ENCODE measurements around the gene SAFB2.

SAFB2 gene

DNA sequence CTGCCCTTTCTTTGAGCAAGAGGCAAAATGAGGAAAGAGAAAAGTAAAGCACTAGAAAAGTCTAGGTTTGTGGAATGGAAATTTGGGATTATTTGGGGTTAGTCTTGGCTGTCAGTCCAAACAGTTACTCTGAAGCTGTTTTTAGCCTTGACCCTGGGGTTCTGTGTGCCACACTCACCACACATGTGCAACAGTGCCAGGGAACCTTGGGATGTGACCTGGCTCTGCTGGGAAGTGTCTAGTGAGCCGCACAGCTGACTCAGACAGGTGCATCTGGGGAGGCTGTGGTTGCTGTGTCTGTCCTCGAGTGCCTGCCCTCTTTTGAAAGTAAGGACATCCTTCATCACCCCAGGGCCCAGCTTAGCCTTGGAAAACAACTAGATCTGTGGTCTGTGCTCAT lies 41.9 kb upstream of the SAFB2 start:
- no peak for DNase-seq (ENCODE audit: insufficient read length, low spot score)
- TF ChIP-seq, protein P1, sequence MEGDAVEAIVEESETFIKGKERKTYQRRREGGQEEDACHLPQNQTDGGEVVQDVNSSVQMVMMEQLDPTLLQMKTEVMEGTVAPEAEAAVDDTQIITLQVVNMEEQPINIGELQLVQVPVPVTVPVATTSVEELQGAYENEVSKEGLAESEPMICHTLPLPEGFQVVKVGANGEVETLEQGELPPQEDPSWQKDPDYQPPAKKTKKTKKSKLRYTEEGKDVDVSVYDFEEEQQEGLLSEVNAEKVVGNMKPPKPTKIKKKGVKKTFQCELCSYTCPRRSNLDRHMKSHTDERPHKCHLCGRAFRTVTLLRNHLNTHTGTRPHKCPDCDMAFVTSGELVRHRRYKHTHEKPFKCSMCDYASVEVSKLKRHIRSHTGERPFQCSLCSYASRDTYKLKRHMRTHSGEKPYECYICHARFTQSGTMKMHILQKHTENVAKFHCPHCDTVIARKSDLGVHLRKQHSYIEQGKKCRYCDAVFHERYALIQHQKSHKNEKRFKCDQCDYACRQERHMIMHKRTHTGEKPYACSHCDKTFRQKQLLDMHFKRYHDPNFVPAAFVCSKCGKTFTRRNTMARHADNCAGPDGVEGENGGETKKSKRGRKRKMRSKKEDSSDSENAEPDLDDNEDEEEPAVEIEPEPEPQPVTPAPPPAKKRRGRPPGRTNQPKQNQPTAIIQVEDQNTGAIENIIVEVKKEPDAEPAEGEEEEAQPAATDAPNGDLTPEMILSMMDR (IDR thresholded peaks at IDR 0.05; ENCODE audit: insufficient read depth, missing control alignments), result no peak
- no peak for FAIRE-seq

GRCh38 chr19:5663904-5664303 lies 41.3 kb upstream of the SAFB2 start:
- DNase-seq (ENCODE audit: insufficient read length, low spot score) (no peak), FAIRE-seq (no peak)
- TF ChIP-seq, protein P1 (IDR thresholded peaks at IDR 0.05; ENCODE audit: insufficient read depth, missing control alignments), result no peak

DNA sequence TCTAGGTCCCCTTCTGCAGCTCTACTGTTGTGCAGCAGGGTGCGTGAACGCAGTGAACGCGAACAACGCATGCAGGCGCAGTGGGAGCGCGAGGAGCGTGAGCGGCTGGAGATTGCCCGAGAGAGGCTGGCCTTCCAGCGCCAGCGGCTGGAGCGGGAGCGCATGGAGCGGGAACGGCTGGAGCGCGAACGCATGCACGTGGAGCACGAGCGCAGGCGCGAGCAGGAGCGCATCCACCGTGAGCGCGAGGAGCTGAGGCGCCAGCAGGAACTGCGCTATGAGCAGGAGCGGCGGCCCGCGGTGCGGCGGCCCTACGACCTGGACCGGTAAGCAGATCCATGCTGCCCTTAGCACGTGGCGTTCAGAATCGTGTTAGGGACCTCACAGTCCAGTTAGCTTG lies 38.9 kb upstream of the SAFB2 start:
- FAIRE-seq (no peak), DNase-seq (ENCODE audit: insufficient read length, low spot score) (no peak)
- TF ChIP-seq, protein P1 (IDR thresholded peaks at IDR 0.05; ENCODE audit: insufficient read depth, missing control alignments), result no peak

DNA sequence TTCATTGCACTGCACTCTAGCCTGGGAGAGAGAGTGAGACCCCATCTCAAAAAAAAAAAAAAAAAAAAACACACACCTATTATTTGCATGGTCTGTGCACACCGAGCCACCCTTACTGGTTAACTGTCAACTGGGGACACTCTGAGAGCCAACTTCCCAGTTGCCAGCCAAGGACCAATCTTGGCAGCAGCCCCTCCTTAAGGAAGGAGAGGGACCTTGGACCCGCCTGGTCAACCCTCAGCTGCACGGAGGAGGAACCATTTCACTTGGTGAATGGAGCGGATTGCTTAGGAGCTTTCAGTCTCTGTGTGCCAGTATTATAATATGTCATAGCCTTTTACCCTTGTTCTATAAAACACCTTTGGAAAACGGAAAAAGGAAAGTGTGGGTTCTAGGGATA lies 32.8 kb upstream of the SAFB2 start:
- no peak for FAIRE-seq
- TF ChIP-seq, protein P1 (IDR thresholded peaks at IDR 0.05; ENCODE audit: insufficient read depth, missing control alignments), result no peak

GRCh38 chr19:5654931-5655330 lies 32.4 kb upstream of the SAFB2 start:
- FAIRE-seq (no peak), DNase-seq (ENCODE audit: insufficient read length, low spot score) (no peak)
- TF ChIP-seq, protein P1 (IDR thresholded peaks at IDR 0.05; ENCODE audit: insufficient read depth, missing control alignments), result no peak

More for the DNA sequence above, 32.8 kb upstream of the SAFB2 start:
- DNase-seq (ENCODE audit: insufficient read length, low spot score), result no peak

DNA sequence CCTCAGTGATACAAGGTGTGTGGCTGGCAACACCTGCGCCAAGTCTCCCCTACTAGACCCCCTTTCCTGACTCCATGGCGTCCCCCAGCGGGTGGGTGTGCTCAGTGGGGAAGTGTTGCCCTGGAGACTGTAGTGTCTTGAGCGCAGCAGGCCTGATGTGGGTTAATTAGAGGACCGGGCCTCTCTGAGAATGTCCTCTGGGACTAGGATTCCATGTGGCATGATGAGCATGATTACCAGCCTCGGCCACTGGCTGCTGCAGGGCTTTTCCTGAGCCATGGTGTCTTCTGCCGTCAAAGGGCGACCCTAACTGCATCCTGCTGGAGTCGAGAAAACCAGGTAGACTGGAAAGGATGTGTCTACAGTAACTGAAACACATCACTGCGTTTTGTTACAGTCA lies 29.7 kb upstream of the SAFB2 start:
- FAIRE-seq, result no peak
- TF ChIP-seq, protein P1 (IDR thresholded peaks at IDR 0.05; ENCODE audit: insufficient read depth, missing control alignments), result no peak
- no peak for DNase-seq (ENCODE audit: insufficient read length, low spot score)

DNA sequence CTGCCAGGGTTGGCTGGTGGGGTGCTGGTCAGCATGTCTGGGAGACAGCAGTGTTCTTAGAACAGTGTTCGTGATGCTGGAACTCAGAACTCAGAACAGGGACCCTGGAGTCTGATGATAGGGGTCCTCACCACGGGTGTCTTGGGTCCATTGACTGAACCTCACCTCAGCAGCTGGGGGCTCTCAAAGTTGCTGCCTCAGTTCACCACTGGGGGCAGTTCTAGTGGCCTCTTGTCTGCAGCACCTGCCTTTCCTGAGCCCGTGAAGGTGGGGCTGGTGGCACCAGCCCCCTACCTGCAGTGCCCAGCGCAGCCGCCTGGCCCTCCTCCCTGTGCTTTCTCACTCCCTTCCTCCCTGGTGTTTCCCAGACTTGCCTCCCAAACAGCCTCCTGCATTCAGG lies 28.8 kb upstream of the SAFB2 start:
- TF ChIP-seq, protein P1 (IDR thresholded peaks at IDR 0.05; ENCODE audit: insufficient read depth, missing control alignments), result no peak
- FAIRE-seq (no peak), DNase-seq (ENCODE audit: insufficient read length, low spot score) (no peak)
